B cell (primary cell): Measurements from ENCODE around the gene PIN1.

Experiments
- EZH2 ChIP-seq: IDR thresholded peaks from 2 replicates; pipeline ENCODE4 v1.6.1; 2012; ENCODE audit warnings: borderline replicate concordance, low read depth, mild to moderate bottlenecking, moderate library complexity, low read length; ENCODE audit not compliant: insufficient read depth, poor library complexity, severe bottlenecking
- TF ChIP-seq, protein P1 (sequence below): fragments of 200-600 bp; IDR thresholded peaks from one replicate; pipeline ENCODE4 v1.8.0; 2022; ENCODE audit warnings: antibody characterized with exemption, mild to moderate bottlenecking

DNA sequence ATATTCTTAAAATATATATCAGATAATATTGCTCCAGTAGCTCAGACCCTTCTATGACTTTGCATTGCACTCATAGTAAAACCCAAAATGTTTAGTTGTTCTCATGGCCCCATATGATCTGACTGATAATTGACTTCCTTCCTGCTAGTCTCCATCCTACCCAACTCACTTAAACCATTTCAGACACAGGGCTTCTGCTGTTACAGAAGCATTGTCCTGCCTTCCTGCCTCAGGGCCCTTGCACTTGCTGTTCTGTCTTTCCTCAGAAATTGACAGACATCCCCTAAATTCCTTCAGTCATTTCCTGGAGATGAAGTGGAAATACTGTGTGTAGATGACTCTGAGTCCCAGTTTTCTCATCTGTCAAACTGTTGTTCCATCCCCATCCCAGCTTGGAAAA is 36.0 kb upstream of the PIN1 start:
- TF ChIP-seq, protein P1, sequence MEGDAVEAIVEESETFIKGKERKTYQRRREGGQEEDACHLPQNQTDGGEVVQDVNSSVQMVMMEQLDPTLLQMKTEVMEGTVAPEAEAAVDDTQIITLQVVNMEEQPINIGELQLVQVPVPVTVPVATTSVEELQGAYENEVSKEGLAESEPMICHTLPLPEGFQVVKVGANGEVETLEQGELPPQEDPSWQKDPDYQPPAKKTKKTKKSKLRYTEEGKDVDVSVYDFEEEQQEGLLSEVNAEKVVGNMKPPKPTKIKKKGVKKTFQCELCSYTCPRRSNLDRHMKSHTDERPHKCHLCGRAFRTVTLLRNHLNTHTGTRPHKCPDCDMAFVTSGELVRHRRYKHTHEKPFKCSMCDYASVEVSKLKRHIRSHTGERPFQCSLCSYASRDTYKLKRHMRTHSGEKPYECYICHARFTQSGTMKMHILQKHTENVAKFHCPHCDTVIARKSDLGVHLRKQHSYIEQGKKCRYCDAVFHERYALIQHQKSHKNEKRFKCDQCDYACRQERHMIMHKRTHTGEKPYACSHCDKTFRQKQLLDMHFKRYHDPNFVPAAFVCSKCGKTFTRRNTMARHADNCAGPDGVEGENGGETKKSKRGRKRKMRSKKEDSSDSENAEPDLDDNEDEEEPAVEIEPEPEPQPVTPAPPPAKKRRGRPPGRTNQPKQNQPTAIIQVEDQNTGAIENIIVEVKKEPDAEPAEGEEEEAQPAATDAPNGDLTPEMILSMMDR = no peak
- no peak for TF ChIP-seq EZH2
